PFSK-1 (cell line): Measurements from ENCODE around the gene PPM1D.

Source experiments
- FOXP2 ChIP-seq: optimal IDR thresholded peaks from 2 replicates; pipeline ENCODE3; 2011; ENCODE audit warnings: borderline replicate concordance, control low read depth, inconsistent platforms; ENCODE audit not compliant: insufficient read depth; ENCODE audit errors: extremely low read length, extremely low read depth
- POLR2AphosphoS5 ChIP-seq: IDR thresholded peaks from 2 replicates; pipeline ENCODE4 v1.6.1; 2012; ENCODE audit warnings: low read depth, mild to moderate bottlenecking, control low read depth, low read length, moderate library complexity
- SIN3A ChIP-seq: IDR thresholded peaks from 2 replicates; pipeline ENCODE4 v1.6.1; 2012; ENCODE audit warnings: mild to moderate bottlenecking, low read length, moderate library complexity, borderline replicate concordance; ENCODE audit not compliant: insufficient read depth
- TAF1 ChIP-seq: IDR thresholded peaks from 2 replicates; pipeline ENCODE4 v1.6.1; 2012; ENCODE audit warnings: low read length, control low read depth, borderline replicate concordance; ENCODE audit not compliant: insufficient read depth
- TF ChIP-seq, protein P1 (sequence below), 2 experiments: IDR thresholded peaks; 2 replicates each; pipeline versions ENCODE4 v1.6.1 to v1.8.0; 2011 to 2012; ENCODE audit warnings: low read depth in 2 of 2, low read length in 2 of 2, control low read depth in 1 of 2, inconsistent platforms in 1 of 2, mild to moderate bottlenecking in 1 of 2, moderate library complexity in 1 of 2; ENCODE audit not compliant: insufficient read depth in 1 of 2

The PPM1D gene

DNA sequence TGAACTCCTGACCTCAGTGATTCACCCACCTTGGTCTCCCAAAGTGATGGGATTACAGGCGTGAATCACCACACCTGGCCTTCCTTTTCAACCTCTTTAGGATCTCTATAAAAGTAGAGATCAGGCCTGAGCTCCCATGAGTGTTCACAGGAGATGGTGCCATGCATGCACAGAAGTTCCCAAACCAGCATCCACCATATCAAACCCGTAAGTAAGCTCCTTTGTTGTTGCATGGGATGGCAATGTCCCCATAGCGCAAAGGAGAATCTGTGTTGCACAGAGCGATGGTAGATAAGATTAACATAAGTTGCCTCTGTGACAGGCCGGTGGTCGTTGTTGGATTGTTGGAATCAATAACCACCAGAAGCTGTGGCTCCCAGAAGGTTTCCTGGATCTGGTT, 34.8 kb upstream of the PPM1D start:
- TF ChIP-seq, protein P1, sequence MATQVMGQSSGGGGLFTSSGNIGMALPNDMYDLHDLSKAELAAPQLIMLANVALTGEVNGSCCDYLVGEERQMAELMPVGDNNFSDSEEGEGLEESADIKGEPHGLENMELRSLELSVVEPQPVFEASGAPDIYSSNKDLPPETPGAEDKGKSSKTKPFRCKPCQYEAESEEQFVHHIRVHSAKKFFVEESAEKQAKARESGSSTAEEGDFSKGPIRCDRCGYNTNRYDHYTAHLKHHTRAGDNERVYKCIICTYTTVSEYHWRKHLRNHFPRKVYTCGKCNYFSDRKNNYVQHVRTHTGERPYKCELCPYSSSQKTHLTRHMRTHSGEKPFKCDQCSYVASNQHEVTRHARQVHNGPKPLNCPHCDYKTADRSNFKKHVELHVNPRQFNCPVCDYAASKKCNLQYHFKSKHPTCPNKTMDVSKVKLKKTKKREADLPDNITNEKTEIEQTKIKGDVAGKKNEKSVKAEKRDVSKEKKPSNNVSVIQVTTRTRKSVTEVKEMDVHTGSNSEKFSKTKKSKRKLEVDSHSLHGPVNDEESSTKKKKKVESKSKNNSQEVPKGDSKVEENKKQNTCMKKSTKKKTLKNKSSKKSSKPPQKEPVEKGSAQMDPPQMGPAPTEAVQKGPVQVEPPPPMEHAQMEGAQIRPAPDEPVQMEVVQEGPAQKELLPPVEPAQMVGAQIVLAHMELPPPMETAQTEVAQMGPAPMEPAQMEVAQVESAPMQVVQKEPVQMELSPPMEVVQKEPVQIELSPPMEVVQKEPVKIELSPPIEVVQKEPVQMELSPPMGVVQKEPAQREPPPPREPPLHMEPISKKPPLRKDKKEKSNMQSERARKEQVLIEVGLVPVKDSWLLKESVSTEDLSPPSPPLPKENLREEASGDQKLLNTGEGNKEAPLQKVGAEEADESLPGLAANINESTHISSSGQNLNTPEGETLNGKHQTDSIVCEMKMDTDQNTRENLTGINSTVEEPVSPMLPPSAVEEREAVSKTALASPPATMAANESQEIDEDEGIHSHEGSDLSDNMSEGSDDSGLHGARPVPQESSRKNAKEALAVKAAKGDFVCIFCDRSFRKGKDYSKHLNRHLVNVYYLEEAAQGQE (IDR thresholded peaks at IDR 0.05; ENCODE audit: insufficient read depth in 1 of 2, low read depth in 2 of 2, low read length in 2 of 2), result no peak
- TF ChIP-seq FOXP2 (no peak), POLR2AphosphoS5 (no peak), SIN3A (no peak), TAF1 (no peak)

DNA sequence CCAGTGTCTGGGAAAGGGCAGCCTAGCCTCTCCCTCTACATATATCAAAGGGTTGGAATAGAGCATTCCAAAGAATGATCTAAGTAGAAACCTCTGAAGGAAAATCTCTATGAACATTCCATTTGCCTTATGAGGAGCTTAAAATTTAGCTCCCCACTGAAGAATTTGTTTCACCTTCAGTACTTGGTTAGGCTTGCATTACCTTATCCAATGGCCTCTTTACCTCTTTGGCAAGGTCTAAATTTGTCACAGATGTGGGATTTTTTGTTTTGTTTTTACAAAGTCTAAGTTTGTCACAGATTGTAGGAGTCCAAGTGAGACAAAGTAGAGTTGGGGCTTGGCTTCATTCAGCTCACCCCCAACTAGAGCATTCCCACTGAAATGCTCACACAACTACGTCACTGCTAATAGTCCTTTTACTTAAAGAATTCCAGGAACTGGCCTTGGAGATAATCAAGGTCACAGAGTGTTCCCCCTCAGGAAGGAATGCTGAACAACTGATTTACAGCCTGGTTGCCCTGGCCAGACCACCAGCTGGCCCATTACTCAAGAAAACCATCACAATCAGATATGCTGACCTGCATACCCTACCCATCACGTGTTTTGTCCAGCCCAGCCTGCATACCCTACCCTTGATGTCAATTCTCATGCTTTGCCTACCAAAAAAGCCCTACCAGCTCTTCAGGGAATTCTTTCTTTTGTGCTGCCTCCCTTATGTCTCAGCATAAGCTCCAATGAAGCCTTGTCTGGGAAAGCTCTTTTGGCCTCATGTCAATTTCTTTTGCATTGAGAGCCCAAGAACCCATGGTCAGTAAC, 26.5 kb upstream of the PPM1D start:
- no peak for TF ChIP-seq FOXP2
- TF ChIP-seq POLR2AphosphoS5, result no peak
- TF ChIP-seq, protein P1 (IDR thresholded peaks at IDR 0.05; ENCODE audit: insufficient read depth in 1 of 2, low read depth in 2 of 2, low read length in 2 of 2), result no peak

DNA sequence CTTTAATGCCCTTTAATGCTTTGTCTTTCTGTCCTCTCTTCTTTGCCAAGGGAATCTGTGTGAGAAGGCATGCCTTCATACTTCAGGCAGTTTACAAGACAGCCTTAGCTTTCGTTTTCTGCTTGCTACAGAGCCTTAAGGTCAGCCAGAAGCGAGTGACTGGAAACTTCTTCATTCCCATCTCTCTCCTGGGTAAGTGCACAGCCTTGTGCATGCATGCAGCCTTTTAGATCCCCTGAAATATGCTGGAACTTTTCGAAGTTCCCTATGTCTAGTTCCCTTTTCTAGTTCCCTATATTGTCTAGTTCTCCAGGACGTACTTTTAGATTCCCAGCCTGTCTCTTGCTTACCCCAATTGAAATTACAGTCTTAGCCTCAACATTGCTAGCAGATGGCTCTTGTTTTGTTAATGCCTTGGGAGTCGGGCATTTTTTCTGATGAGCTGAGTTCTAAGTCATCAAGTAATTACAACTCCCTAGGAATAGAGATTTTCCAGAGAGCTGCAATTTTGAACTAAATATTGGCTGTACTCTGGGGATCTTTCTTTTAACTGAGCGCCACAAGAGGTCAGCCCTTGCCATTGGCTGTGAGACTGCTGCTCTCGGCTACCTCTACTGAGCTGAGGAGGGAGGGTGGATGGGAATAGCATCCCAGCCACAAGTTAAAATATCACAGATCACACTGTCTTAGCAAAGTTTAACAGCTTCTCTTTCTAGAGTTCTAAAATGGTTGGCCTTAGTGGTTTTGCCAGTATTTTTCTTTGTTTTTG, 22.7 kb upstream of the PPM1D start:
- TF ChIP-seq POLR2AphosphoS5, result no peak
- TF ChIP-seq, protein P1 (IDR thresholded peaks at IDR 0.05; ENCODE audit: insufficient read depth in 1 of 2, low read depth in 2 of 2, low read length in 2 of 2), result no peak
- TF ChIP-seq SIN3A, result no peak
- TF ChIP-seq TAF1, result no peak
- TF ChIP-seq FOXP2, result no peak

DNA sequence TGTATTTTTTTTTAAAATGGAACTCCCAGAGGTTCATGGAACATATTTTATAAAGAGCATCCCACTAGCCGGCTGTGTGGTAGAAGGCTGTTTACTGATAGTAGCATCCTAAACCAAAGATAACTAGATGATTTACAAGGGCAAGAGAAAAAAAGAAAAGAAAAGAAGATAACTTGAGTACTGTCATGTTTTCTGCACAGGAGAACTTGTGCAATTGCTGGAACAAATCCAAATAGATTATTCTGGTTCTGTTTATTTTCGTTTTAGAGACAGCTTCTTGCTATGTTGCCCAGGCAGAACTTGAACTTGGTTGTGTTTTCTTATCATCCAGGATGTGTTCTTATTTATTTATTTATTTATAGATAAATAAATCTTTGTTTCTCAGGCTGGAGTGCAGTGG, 20.9 kb upstream of the PPM1D start:
- TF ChIP-seq FOXP2, result no peak
- TF ChIP-seq TAF1, result no peak

DNA sequence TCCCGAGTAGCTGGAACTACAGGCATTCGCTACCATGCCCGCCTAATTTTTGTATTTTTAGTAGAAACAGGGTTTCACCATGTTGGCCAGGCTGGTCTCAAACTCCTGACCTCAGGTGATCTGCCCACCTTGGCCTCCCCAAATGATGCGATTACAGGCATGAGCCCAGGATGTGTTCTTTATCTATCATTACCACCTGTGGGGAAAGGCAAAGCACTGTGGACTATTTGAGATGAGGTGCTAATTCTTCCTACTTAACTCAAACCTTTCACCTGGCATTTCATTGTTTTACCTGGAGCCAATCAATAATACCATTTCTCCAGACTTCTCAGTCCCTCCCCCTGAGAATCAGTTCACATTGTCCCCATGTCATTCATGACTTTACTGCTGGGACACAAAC, 20.4 kb upstream of the PPM1D start:
- TF ChIP-seq FOXP2 (no peak), POLR2AphosphoS5 (no peak), TAF1 (no peak), SIN3A (no peak)
- TF ChIP-seq, protein P1 (IDR thresholded peaks at IDR 0.05; ENCODE audit: insufficient read depth in 1 of 2, low read depth in 2 of 2, low read length in 2 of 2), result no peak
